ENCODE data around the gene CORO1C.
"Not testable (repeated sequence)": the region's sequence is repeated elsewhere in the genome, so short reads cannot be mapped to it uniquely, and the experiment has no call there.

CORO1C gene

DNA sequence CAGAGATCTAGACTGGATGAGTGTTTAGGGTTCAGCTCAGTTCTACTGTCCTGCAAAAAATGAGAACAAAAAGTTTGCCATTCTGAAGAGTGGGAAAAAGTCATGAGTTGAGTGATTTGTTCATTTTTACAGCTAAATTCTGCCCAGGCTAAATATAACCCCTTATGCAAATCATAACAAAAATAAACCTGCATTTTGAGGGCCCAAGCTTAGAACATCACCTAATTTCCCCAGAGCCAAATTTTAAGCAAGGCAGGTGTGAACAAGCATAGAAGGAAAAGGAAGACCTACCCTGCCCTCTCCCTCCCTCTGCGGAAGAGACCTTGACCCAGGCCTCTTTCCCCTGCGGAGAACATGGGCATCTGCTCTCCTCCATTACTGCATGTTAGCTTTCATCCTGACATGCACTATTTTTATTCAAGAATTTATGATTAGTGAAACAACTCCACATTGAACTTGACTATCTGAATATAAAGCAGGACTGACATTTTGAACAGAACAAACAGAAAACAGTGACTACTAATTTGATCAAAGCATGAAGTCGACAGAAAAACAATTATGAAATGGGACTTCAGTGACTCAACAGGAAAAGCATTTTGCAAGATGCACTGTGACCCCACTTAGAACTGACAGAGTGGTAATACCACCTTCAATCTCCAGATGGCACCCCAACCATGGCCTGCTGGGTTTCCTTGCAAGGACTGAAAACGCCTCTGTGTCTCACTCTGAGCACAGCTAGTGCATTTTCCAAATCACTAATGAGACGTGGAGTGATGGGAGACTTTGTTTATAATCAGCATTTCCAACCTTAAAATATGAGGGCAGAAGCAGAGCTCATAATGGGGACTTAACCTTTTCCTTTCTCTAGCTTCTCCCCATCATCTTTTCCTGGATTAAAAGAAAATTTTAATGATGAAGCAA lies 66.7 kb downstream of the CORO1C start:
- H3K23ac ChIP-seq (ENCODE audit: low read length): no peak overlapping the region
- H3K4me2 ChIP-seq (ENCODE audit: low read length): no peak overlapping the region
- H3K27ac ChIP-seq (ENCODE audit: low read depth, low read length): peak overlapping the region; percentile 32
- H3K4ac ChIP-seq (ENCODE audit: low read depth, low read length): peak overlapping the region; percentile 21
- H3K18ac ChIP-seq (ENCODE audit: low read length): no peak overlapping the region
- H2BK120ac ChIP-seq (ENCODE audit: insufficient read depth, low read length, poor library complexity): peak overlapping the region; percentile 17
- H3K9ac ChIP-seq (ENCODE audit: low read length): no peak overlapping the region
- no peak overlapping the region for H4K12ac ChIP-seq (ENCODE audit: low read depth, low read length)
- peak overlapping the region; percentile 69 for H2BK12ac ChIP-seq (ENCODE audit: low read length)
- DNase-seq: peak; percentile 84 to 97
- H3K36me3 ChIP-seq (ENCODE audit: control insufficient read depth in 1 of 2, insufficient read depth in 2 of 2, low read length in 2 of 2): peaks cover 8 to 13% of the 10 kb centered on the region in 2 experiments
- H3K79me2 ChIP-seq (ENCODE audit: control insufficient read depth, insufficient read depth, low read length, poor library complexity): peaks cover 5% of the 10 kb centered on the region
- no peaks in the 10 kb centered on the region for H3K27me3 ChIP-seq (ENCODE audit: insufficient read depth, low read length)
- H3K9me3 ChIP-seq (ENCODE audit: insufficient read depth, low read depth, low read length): no peaks in the 10 kb centered on the region
- no peak overlapping the region for H4K8ac ChIP-seq (ENCODE audit: low read depth, low read length)
- H2BK5ac ChIP-seq (ENCODE audit: low read depth, low read length, poor library complexity): peak overlapping the region; percentile 57
- no CpG with 5 or more reads among the region's 5 CpGs for WGBS (ENCODE audit: extremely low coverage, insufficient coverage, insufficient read length)
- H2AFZ ChIP-seq (ENCODE audit: insufficient read depth, low read length, poor library complexity): peak overlapping the region; percentile 52
- H3K4me1 ChIP-seq (ENCODE audit: control insufficient read depth in 1 of 2, insufficient read depth in 2 of 2, low read length in 2 of 2): peaks cover 13 to 15% of the 10 kb centered on the region in 2 experiments
- no peak overlapping the region for H4K91ac ChIP-seq (ENCODE audit: low read depth, low read length)
- peaks cover 2% of the 10 kb centered on the region for H3K79me1 ChIP-seq (ENCODE audit: low read length)
- no peak overlapping the region for H3K4me3 ChIP-seq (ENCODE audit: low read depth, low read length)
- no peak overlapping the region for H3K14ac ChIP-seq (ENCODE audit: low read length)
- no peak overlapping the region for H2AK5ac ChIP-seq (ENCODE audit: low read length)

DNA sequence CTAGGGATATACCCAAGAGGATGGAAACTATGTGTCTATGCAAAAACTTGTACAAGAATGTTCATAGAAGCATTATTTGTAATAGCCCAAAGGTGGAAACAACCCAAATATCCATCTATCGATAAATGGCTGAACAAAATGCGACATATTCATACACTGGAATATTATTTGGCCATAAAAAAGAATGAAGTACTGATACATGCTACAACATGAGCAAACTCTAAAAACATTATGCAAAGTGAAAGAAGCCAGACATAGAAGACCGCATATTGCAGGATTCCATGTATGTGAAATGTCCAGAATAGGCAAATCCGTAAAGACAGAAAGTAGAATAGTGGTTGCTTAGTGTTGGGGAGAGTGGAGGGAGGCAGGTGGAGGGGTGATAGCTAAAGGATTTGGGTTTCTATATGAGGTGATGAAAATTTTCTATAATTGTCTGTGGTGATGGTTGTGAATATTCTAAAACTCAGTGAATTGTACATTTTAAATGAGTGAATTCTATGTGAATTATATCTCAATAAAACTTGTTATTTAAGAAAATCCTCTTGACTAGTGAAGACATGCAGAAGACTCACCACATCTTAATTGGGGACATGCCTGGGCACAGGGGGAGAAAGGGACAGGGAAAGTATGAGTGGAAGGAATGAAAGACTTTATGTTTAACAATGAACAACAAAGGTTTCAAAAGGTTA lies 67.8 kb downstream of the CORO1C start:
- Histone ChIP-seq H2AK5ac (ENCODE audit: low read length) (no peak overlapping the region), H2BK120ac (ENCODE audit: insufficient read depth, low read length, poor library complexity) (no peak overlapping the region), H4K91ac (ENCODE audit: low read depth, low read length) (no peak overlapping the region), H3K79me1 (ENCODE audit: low read length) (peaks cover 3% of the 10 kb centered on the region), H3K14ac (ENCODE audit: low read length) (no peak overlapping the region), H2AFZ (ENCODE audit: insufficient read depth, low read length, poor library complexity) (no peak overlapping the region), H3K27me3 (ENCODE audit: insufficient read depth, low read length) (no peaks in the 10 kb centered on the region), H3K4me1 (ENCODE audit: control insufficient read depth in 1 of 2, insufficient read depth in 2 of 2, low read length in 2 of 2) (peaks cover 13 to 15% of the 10 kb centered on the region in 2 experiments), H3K23ac (ENCODE audit: low read length) (no peak overlapping the region), H3K4me3 (ENCODE audit: low read depth, low read length) (no peak overlapping the region), H3K18ac (ENCODE audit: low read length) (no peak overlapping the region), H4K12ac (ENCODE audit: low read depth, low read length) (no peak overlapping the region), H3K36me3 (ENCODE audit: control insufficient read depth in 1 of 2, insufficient read depth in 2 of 2, low read length in 2 of 2) (peaks cover 8 to 17% of the 10 kb centered on the region in 2 experiments), H2BK12ac (ENCODE audit: low read length) (no peak overlapping the region), H4K8ac (ENCODE audit: low read depth, low read length) (no peak overlapping the region), H3K4me2 (ENCODE audit: low read length) (no peak overlapping the region), H2BK5ac (ENCODE audit: low read depth, low read length, poor library complexity) (no peak overlapping the region), H3K79me2 (ENCODE audit: control insufficient read depth, insufficient read depth, low read length, poor library complexity) (peaks cover 5% of the 10 kb centered on the region), H3K27ac (ENCODE audit: low read depth, low read length) (no peak overlapping the region), H3K9me3 (ENCODE audit: insufficient read depth, low read depth, low read length) (no peaks in the 10 kb centered on the region), H3K9ac (ENCODE audit: low read length) (no peak overlapping the region), H3K4ac (ENCODE audit: low read depth, low read length) (peak overlapping the region; percentile 76)
- WGBS (ENCODE audit: extremely low coverage, insufficient coverage, insufficient read length): no CpG with 5 or more reads among the region's 4 CpGs
- DNase-seq: no peak

DNA sequence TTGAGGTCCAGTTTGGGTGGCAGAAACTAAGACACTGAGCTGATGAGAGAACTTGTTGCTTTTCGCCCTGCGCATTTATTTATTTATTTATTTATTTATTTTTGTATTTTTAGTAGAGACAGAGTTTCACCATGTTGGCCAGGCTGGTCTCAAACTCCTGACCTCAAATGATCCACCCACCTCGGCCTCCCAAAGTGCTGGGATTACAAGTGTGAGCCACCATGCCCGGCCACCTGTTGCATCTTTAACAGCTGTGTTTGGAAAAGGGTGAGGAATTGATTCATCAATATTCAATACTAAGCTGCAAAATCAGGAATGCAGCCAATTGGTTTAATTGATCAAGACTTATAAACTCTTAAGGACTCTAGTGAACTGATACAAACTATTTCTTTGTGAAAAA lies 73.2 kb downstream of the CORO1C start:
- not testable (repeated sequence) for H3K18ac ChIP-seq (ENCODE audit: low read length); H3K23ac ChIP-seq (ENCODE audit: low read length); H2BK5ac ChIP-seq (ENCODE audit: low read depth, low read length, poor library complexity); H3K79me1 ChIP-seq (ENCODE audit: low read length); H2AK5ac ChIP-seq (ENCODE audit: low read length); H4K8ac ChIP-seq (ENCODE audit: low read depth, low read length); H3K27ac ChIP-seq (ENCODE audit: low read depth, low read length); H2BK120ac ChIP-seq (ENCODE audit: insufficient read depth, low read length, poor library complexity); H3K14ac ChIP-seq (ENCODE audit: low read length); H3K9ac ChIP-seq (ENCODE audit: low read length); H3K4me3 ChIP-seq (ENCODE audit: low read depth, low read length); H4K91ac ChIP-seq (ENCODE audit: low read depth, low read length); H3K27me3 ChIP-seq (ENCODE audit: insufficient read depth, low read length); DNase-seq; H3K4me2 ChIP-seq (ENCODE audit: low read length); H2AFZ ChIP-seq (ENCODE audit: insufficient read depth, low read length, poor library complexity); H2BK12ac ChIP-seq (ENCODE audit: low read length); H3K9me3 ChIP-seq (ENCODE audit: insufficient read depth, low read depth, low read length); H3K4me1 ChIP-seq (ENCODE audit: control insufficient read depth in 1 of 2, insufficient read depth in 2 of 2, low read length in 2 of 2); H3K4ac ChIP-seq (ENCODE audit: low read depth, low read length); H3K79me2 ChIP-seq (ENCODE audit: control insufficient read depth, insufficient read depth, low read length, poor library complexity); H4K12ac ChIP-seq (ENCODE audit: low read depth, low read length)
- WGBS (ENCODE audit: extremely low coverage, insufficient coverage, insufficient read length): no CpG with 5 or more reads among the region's 4 CpGs
- H3K36me3 ChIP-seq (ENCODE audit: control insufficient read depth in 1 of 2, insufficient read depth in 2 of 2, low read length in 2 of 2): peaks cover 27 to 37% of the 10 kb centered on the region in 2 experiments

DNA sequence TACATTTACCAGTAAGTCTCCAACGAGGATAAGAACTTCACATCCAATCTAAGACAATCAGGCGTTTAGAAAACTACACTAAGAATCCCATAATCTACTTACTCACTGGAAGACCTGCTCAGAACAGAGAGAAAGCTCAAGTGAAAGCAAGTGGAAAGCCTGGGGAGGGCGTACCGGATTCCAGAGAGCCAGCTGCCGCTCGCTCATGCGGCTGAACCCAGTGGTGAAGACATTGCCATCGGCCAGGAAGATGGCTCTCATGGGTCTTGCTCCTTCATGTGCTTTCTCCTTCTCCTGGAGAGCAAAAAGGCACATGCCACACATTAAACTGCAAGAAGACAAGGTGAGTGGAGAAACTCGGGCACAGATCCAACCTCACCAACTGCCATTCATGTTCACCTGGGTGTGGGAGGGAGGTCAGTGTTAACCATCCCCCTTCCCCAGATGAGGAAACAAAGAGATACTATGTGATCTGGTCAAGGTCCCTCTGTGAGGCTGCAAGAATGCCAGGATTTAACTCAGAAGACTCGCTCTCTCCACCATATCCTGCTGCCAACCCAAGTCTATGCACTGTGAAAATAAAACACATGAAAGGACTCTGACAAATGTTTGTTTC lies 74.1 kb downstream of the CORO1C start:
- no peak overlapping the region for H4K91ac ChIP-seq (ENCODE audit: low read depth, low read length)
- H3K23ac ChIP-seq (ENCODE audit: low read length): no peak overlapping the region
- H3K27ac ChIP-seq (ENCODE audit: low read depth, low read length): no peak overlapping the region
- H2AK5ac ChIP-seq (ENCODE audit: low read length): no peak overlapping the region
- peaks cover 2% of the 10 kb centered on the region for H3K79me2 ChIP-seq (ENCODE audit: control insufficient read depth, insufficient read depth, low read length, poor library complexity)
- no peak overlapping the region for H4K8ac ChIP-seq (ENCODE audit: low read depth, low read length)
- no peak overlapping the region for H2BK120ac ChIP-seq (ENCODE audit: insufficient read depth, low read length, poor library complexity)
- no CpG with 5 or more reads among the region's 10 CpGs for WGBS (ENCODE audit: extremely low coverage, insufficient coverage, insufficient read length)
- H2BK5ac ChIP-seq (ENCODE audit: low read depth, low read length, poor library complexity): no peak overlapping the region
- H3K4ac ChIP-seq (ENCODE audit: low read depth, low read length): no peak overlapping the region
- H3K4me2 ChIP-seq (ENCODE audit: low read length): no peak overlapping the region
- no peak overlapping the region for H3K14ac ChIP-seq (ENCODE audit: low read length)
- no peak overlapping the region for H3K4me3 ChIP-seq (ENCODE audit: low read depth, low read length)
- no peak overlapping the region for H4K12ac ChIP-seq (ENCODE audit: low read depth, low read length)
- no peak overlapping the region for H3K9ac ChIP-seq (ENCODE audit: low read length)
- H2AFZ ChIP-seq (ENCODE audit: insufficient read depth, low read length, poor library complexity): no peak overlapping the region
- no peak overlapping the region for H2BK12ac ChIP-seq (ENCODE audit: low read length)
- no peaks in the 10 kb centered on the region for H3K27me3 ChIP-seq (ENCODE audit: insufficient read depth, low read length)
- H3K4me1 ChIP-seq (ENCODE audit: control insufficient read depth in 1 of 2, insufficient read depth in 2 of 2, low read length in 2 of 2): peaks cover 0 to 2% of the 10 kb centered on the region in 2 experiments
- DNase-seq: no peak
- peaks cover 5% of the 10 kb centered on the region for H3K79me1 ChIP-seq (ENCODE audit: low read length)
- H3K18ac ChIP-seq (ENCODE audit: low read length): peak overlapping the region; percentile 37
- peaks cover 27 to 39% of the 10 kb centered on the region in 2 experiments for H3K36me3 ChIP-seq (ENCODE audit: control insufficient read depth in 1 of 2, insufficient read depth in 2 of 2, low read length in 2 of 2)
- no peaks in the 10 kb centered on the region for H3K9me3 ChIP-seq (ENCODE audit: insufficient read depth, low read depth, low read length)
